ENCODE measurements around the gene GMDS. TPM values are rescaled to one million over a fixed set of nuclear protein-coding genes. Genes with fewer than 3 reads are reported as not detected.

Gene GMDS
- total RNA-seq, 1 experiment from 2014 or later: 27.6 TPM

- Histone ChIP-seq H3K23me2 (ENCODE audit: insufficient read length, low read depth, low read length, poor library complexity, severe bottlenecking) (no peaks in the 10 kb centered on the region), H3K79me2 (ENCODE audit: insufficient read depth, low read length) (no peaks in the 10 kb centered on the region), H4K20me1 (ENCODE audit: control insufficient read depth, insufficient read depth, insufficient read length) (no peaks in the 10 kb centered on the region), H3K56ac (ENCODE audit: insufficient read length, low read depth, low read length) (no peak overlapping the region), H2BK5ac (ENCODE audit: insufficient read length, low read length) (no peak overlapping the region), H2BK15ac (ENCODE audit: low read depth, low read length) (no peak overlapping the region), H3K14ac (ENCODE audit: insufficient read depth, low read length) (no peak overlapping the region), H3K79me1 (ENCODE audit: insufficient read depth, low read depth, low read length, poor library complexity, severe bottlenecking) (no peaks in the 10 kb centered on the region), H3K18ac (ENCODE audit: insufficient read length, low read depth, low read length) (no peak overlapping the region), H2BK20ac (ENCODE audit: low read depth, low read length, poor library complexity, severe bottlenecking) (no peak overlapping the region), H4K91ac (ENCODE audit: insufficient read length, low read depth, low read length) (no peak overlapping the region), H2AFZ (ENCODE audit: low read length) (no peak overlapping the region), H4K8ac (replicated peaks; ENCODE audit: insufficient read length, low read depth, low read length) (no peak overlapping the region), H4K5ac (ENCODE audit: insufficient read length, low read depth, low read length) (no peak overlapping the region), H3T11ph (ENCODE audit: low read length) (no peak overlapping the region), H3K27me3 (ENCODE audit: insufficient read depth, low read length) (no peaks in the 10 kb centered on the region), H3K4ac (ENCODE audit: low read depth, low read length) (no peak overlapping the region), H3K9me3 (ENCODE audit: control insufficient read depth, low read depth, low read length) (no peaks in the 10 kb centered on the region), H2AK5ac (ENCODE audit: insufficient read length, low read length) (no peak overlapping the region), H2BK120ac (ENCODE audit: low read depth, low read length, poor library complexity, severe bottlenecking) (no peak overlapping the region), H2BK12ac (ENCODE audit: insufficient read length, low read depth, low read length) (no peak overlapping the region), H3K23ac (ENCODE audit: insufficient read length, low read depth, low read length) (no peak overlapping the region), H3K4me1 (ENCODE audit: insufficient read depth, low read length) (no peaks in the 10 kb centered on the region), H3K9ac (ENCODE audit: extremely low read depth, insufficient read length, low read length) (no peak overlapping the region), H3K27ac (ENCODE audit: insufficient read length, low read depth, low read length) (no peak overlapping the region), H3K4me2 (ENCODE audit: insufficient read depth, insufficient read length, low read length) (no peak overlapping the region)
- Mint-ChIP-seq H3K27ac (no peak overlapping the region; a peak in 1 of 7 replicates), H3K27me3 (ENCODE audit: low read depth) (no peaks in the 10 kb centered on the region; the same call in 1 of the 2 replicates), H3K4me1 (peaks cover 0 to 7% of the 10 kb centered on the region in 2 experiments; a peak in 2 of 4 replicates), H3K36me3 (ENCODE audit: insufficient read depth in 1 of 3, low read depth in 3 of 3) (peaks cover 0 to 2% (median 0%) of the 10 kb centered on the region in 3 experiments; a peak in 1 of 7 replicates), H3K4me3 (no peak overlapping the region), H3K9me3 (no peaks in the 10 kb centered on the region)
- WGBS (ENCODE audit: extremely low coverage, insufficient read length, low lambda C conversion rate): no CpG with 5 or more reads among the region's 3 CpGs
- TF ChIP-seq CTCF (conservative IDR thresholded peaks at IDR 0.05): no peak
- DNase-seq: no peak
Measured at GRCh38 chr6:2120912-2121311, 124.5 kb downstream of the GMDS start.
